DND-41 (cell line): ENCODE data around the gene RNASE4.

ENCODE experiments used
- ATAC-seq: fragments of 200-7000 bp; cut with Tn5 transposase; 3 replicates; pipeline ENCODE4 v1.9.1; 2021; ENCODE audit warnings: low read depth; ENCODE audit not compliant: insufficient read depth
- DNase-seq: peaks from one replicate; pipeline ENCODE4 v3.0.0-alpha.2; 2020
- H2AFZ ChIP-seq: 2 replicates; pipeline ENCODE4 v1.6.0; 2012; ENCODE audit warnings: low read depth, low read length
- H3K27ac ChIP-seq: 2 replicates; pipeline ENCODE4 v1.5.1; 2012; ENCODE audit warnings: low read length, inconsistent platforms
- H3K27me3 ChIP-seq: fragments of 200-600 bp; sonication (generic); 2 replicates; pipeline ENCODE4 v1.6.0; 2012; ENCODE audit warnings: low read length, mild to moderate bottlenecking, inconsistent platforms; ENCODE audit not compliant: insufficient read depth, poor library complexity
- H3K36me3 ChIP-seq: 2 replicates; pipeline ENCODE4 v1.5.1; 2012; ENCODE audit warnings: low read length, inconsistent platforms; ENCODE audit not compliant: insufficient read depth
- H3K4me1 ChIP-seq: 2 replicates; pipeline ENCODE4 v1.5.1; 2012; ENCODE audit warnings: mild to moderate bottlenecking, low read length; ENCODE audit not compliant: insufficient read depth
- H3K4me2 ChIP-seq: 2 replicates; pipeline ENCODE4 v1.6.0; 2012; ENCODE audit warnings: mild to moderate bottlenecking, moderate library complexity, low read length, inconsistent platforms; ENCODE audit not compliant: insufficient read depth
- H3K4me3 ChIP-seq, 2 experiments: fragments of 200-600 bp in 1 of 2; shearing (Covaris generic) in 1 of 2; 2 replicates each; pipeline ENCODE4 v1.5.1; 2012 to 2016; ENCODE audit warnings: inconsistent platforms in 2 of 2, low read length in 2 of 2, mild to moderate bottlenecking in 2 of 2, low read depth in 1 of 2, moderate library complexity in 1 of 2
- H3K79me2 ChIP-seq: 2 replicates; pipeline ENCODE4 v1.6.0; 2012; ENCODE audit warnings: low read length, inconsistent platforms; ENCODE audit not compliant: insufficient read depth
- H3K9ac ChIP-seq: 2 replicates; pipeline ENCODE4 v1.6.0; 2012; ENCODE audit warnings: low read depth, mild to moderate bottlenecking, inconsistent platforms, low read length, moderate library complexity
- H3K9me3 ChIP-seq: 2 replicates; pipeline ENCODE4 v1.5.1; 2012; ENCODE audit warnings: low read length, moderate library complexity, mild to moderate bottlenecking, inconsistent platforms; ENCODE audit not compliant: insufficient read depth, severe bottlenecking
- H4K20me1 ChIP-seq: 2 replicates; pipeline ENCODE4 v1.6.0; 2012; ENCODE audit warnings: low read length; ENCODE audit not compliant: insufficient read depth
- EZH2 ChIP-seq: IDR thresholded peaks from 3 replicates; pipeline ENCODE4 v1.6.1; 2012; ENCODE audit warnings: borderline replicate concordance, low read depth, mild to moderate bottlenecking, moderate library complexity, low read length, inconsistent platforms; ENCODE audit not compliant: severe bottlenecking
- TF ChIP-seq, protein P1 (sequence below): IDR thresholded peaks from 2 replicates; pipeline ENCODE4 v1.5.1; 2012; ENCODE audit warnings: borderline replicate concordance, low read length, moderate library complexity, mild to moderate bottlenecking; ENCODE audit not compliant: poor library complexity, severe bottlenecking; ENCODE audit errors: extremely low read depth

The RNASE4 gene

DNA sequence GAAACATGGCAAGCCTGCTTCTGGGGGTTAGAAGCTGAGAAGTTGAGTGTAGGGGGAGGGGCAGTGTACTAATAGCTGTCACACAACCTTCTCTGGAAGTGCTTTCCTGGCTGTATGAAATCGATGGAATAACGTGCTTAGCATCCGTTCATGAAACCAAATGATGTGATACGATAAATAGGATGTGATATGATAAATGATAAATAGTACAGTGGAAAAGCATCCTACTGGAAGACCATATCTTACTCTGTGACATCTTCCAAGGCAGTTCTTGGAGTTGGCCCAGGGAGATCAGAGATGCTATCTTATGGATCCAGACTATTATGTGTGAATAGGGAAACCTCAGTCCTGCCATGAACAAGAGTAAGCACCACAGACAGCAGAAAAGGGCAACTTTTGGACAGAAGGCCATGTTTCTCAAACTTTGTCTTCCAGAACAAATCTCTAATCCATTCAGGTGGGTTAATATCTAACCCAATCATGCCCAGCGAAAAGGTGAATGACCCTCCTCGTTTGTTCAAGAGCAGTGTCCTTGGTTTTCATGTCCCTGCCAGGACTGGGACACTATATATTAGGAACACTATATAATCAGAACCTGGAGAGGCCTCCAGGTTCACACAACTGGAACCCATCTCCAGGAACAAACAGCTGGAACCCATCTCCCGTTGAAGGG, 3.9 kb downstream of the RNASE4 start, which contains the start of gene ANG:
Gene ANG, plus strand, starts transcription at position 598 of the 673 bp plus-strand sequence. CDS start 4,801 bp downstream, outside the sequence.
- Histone ChIP-seq H3K9ac (no peak within 1 kb of the TSS), H3K4me3 (no peak within 1 kb of the TSS), H2AFZ (no peak within 1 kb of the TSS), H4K20me1 (no peaks in the 10 kb centered on the region), H3K27me3 (no peaks in the 10 kb centered on the region), H3K27ac (no peak within 1 kb of the TSS), H3K36me3 (no peaks in the 10 kb centered on the region), H3K9me3 (no peaks in the 10 kb centered on the region), H3K79me2 (no peaks in the 10 kb centered on the region), H3K4me1 (peaks cover 33% of the 10 kb centered on the region), H3K4me2 (no peak within 1 kb of the TSS)
- DNase-seq, result no peak
- TF ChIP-seq EZH2, result no peak
- ATAC-seq, result no peak

DNA sequence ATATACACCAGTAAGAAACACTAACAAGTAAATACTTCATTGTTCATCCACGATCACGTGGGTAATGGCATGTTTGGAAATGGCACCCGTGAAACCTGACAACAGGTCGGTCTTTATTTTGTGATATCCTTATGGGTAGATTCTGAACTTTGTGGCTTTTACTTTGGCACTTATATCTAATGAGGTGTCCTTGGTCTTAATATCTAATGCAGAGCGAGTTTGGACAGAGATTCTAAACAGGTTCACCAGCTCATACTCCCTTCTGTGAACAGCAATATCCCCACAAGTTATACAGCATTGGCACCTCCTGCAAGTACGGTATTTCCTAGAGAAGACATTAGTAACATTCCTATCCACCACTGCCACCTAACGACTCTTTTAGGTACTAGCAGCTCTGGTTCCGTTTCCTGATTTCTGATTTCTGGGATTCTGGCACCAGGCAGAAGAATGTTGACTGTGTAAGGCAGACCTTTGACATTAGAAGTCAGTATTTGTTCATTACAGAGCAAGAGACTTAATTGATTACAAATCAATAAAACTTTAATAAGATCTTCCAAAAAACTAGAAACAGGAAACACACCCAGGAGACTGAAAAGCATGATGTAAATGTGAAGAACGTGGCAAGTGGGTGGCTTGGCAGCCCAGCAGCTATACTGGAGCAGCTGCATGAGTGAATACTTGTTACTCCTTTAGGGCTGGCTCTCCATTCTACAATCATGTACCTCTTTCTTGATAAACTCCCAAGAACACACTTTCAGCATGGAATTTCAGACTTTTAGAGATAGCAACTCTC, 6.7 kb downstream of the RNASE4 start:
- Histone ChIP-seq H3K4me3 (no peak overlapping the region), H3K27ac (no peak overlapping the region)

DNA sequence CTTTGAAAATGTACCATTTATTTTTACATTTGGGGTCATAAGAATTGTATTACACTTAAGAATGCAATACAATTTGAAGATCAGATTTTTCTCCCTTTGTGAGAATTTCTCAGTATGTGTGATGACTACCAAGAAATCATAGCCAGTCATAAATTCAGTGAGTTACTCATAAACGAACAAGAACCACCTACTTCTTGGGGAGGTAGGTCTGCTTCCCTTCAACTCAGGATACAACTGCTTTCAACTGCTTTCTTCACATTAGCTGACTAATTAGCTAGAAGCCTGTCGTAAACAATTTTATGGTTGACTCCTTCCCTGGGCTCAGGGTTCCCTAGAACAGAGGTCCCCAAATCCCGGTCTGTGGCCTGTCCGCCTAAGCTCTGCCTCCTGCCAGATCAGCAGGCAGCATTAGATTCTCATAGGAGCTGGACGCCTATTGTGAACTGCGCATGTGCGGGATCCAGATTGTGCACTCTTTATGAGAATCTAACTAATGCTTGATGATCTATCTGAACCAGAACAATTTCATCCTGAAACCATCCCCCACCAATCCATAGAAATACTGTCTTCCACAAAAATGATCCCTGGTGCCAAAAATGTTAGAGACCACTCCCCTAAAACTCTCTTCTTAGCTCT, 7.9 kb downstream of the RNASE4 start:
- H4K20me1 ChIP-seq, result no peaks in the 10 kb centered on the region
- ATAC-seq (no peak), DNase-seq (no peak)
- TF ChIP-seq EZH2, result no peak
- TF ChIP-seq, protein P1, sequence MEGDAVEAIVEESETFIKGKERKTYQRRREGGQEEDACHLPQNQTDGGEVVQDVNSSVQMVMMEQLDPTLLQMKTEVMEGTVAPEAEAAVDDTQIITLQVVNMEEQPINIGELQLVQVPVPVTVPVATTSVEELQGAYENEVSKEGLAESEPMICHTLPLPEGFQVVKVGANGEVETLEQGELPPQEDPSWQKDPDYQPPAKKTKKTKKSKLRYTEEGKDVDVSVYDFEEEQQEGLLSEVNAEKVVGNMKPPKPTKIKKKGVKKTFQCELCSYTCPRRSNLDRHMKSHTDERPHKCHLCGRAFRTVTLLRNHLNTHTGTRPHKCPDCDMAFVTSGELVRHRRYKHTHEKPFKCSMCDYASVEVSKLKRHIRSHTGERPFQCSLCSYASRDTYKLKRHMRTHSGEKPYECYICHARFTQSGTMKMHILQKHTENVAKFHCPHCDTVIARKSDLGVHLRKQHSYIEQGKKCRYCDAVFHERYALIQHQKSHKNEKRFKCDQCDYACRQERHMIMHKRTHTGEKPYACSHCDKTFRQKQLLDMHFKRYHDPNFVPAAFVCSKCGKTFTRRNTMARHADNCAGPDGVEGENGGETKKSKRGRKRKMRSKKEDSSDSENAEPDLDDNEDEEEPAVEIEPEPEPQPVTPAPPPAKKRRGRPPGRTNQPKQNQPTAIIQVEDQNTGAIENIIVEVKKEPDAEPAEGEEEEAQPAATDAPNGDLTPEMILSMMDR, result no peak
- no peak overlapping the region for H3K4me2 ChIP-seq
- H3K4me1 ChIP-seq, result peaks cover 16% of the 10 kb centered on the region
- H3K4me3 ChIP-seq, result no peak overlapping the region
- H3K9ac ChIP-seq, result no peak overlapping the region
- H3K9me3 ChIP-seq, result no peaks in the 10 kb centered on the region
- H2AFZ ChIP-seq, result no peak overlapping the region
- no peak overlapping the region for H3K27ac ChIP-seq
- no peaks in the 10 kb centered on the region for H3K79me2 ChIP-seq
- no peaks in the 10 kb centered on the region for H3K36me3 ChIP-seq
- H3K27me3 ChIP-seq, result no peaks in the 10 kb centered on the region

More for the DNA sequence above, 6.7 kb downstream of the RNASE4 start:
- Histone ChIP-seq H3K36me3 (no peaks in the 10 kb centered on the region), H3K27me3 (no peaks in the 10 kb centered on the region), H3K79me2 (no peaks in the 10 kb centered on the region), H3K9ac (no peak overlapping the region), H4K20me1 (no peaks in the 10 kb centered on the region), H3K4me2 (peak overlapping the region; percentile 34), H3K4me1 (peaks cover 16% of the 10 kb centered on the region), H3K9me3 (no peaks in the 10 kb centered on the region), H2AFZ (peak overlapping the region; percentile 71)
- ATAC-seq (peak; percentile 98), DNase-seq (peak; percentile 60)
- no peak for TF ChIP-seq EZH2
- TF ChIP-seq, protein P1, result peak; percentile 96
